HG03565 (cell line): Measurements from ENCODE around the gene PDLIM5.
"Not testable (repeated sequence)": the region's sequence is repeated elsewhere in the genome, so short reads cannot be mapped to it uniquely, and the experiment has no call there.

ENCODE experiments used
- ATAC-seq: cut with Tn5 transposase; IDR thresholded peaks from one replicate; pipeline ENCODE4 v1.9.1; 2021; ENCODE audit warnings: mild to moderate bottlenecking, moderate library complexity; ENCODE audit not compliant: unreplicated experiment

PDLIM5 gene

DNA sequence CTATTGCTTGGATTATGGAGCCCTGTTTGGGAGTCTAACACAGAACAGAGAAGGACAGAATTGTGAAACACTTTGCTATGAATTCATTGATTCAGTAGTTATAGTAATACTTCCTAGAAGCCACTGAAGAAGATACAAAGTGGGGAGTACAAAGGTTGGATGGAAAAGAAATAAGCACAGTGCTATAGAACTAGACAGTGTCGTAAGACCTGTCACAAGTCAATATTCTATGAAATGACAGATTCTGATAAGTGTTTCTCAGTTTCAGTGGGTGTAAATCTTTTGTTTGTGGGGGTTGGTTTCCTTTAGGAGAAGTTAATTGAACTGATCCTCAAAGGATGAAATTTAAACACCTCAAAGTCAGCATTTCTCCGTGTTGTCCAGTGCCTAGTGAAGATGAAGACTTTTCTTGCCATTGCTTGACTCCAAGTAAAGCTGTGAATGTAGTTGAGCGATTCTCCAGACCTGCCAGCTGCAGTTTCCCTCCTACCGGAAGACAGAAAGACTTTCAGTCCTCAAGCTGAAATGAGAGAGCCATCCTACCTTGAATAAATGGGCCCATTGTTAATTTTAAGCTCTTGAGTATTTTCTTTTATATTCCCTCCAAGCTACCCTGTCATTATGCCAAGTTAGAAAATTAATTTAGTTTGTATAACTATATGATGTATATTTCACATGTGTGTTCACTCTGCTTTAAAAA, 7.9 kb downstream of the PDLIM5 start:
- no peak for ATAC-seq

DNA sequence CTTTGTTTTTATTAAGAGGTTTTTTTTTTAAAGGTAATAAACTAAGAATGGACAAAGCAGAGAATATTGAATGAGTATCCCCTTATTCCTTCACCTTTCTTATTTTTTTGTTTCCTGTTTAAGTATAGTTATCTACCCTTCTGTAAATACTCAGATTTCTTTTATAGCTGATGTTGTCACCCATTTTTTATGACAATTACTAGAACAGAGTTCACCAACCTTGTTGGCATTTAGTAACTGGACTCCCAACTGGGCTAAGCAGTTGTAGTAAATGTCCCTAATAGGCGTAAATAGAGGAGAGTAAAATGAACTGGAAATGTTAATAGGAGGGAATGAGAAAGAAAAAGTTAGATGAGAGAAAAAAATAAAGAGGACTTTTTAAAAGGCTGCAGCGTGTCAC, 9.8 kb downstream of the PDLIM5 start:
- no peak for ATAC-seq

DNA sequence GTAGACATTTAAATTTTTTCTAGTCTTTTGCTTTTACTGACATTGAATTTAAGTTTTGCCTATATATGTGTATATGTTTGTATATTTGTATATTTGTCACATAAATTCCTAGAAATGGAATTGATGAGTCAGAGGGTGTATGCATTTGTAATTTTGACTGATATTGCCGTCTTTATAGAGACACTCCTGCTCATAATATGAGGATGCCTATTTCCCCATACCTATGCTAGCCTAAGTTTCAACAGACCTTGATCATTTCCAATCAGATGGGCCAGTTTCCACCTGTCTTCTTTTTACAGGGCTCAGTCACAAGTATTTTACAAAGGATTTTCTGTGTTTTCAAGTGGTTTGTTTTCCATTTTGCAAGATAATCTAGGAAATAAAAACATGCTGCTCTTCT, 10.8 kb downstream of the PDLIM5 start:
- no peak for ATAC-seq

DNA sequence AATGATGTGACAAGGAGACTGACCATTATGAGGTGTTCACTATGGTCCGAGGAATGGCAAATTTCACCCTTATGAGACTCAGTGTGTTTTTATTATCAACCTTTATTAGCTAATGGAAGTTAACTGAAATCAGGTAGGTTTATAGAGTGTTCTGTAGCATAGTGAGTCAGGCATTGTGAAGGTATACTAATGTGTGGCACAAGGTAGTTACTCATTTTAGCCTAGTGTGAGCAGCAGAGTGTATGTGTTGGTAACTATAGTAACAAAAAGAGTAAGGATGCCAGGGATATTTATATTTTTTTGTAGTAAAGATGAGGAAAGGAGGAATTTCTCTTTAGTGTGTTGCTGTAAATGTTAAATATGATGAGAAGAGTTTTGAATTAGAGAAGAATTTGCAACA, 12.0 kb downstream of the PDLIM5 start:
- ATAC-seq: no peak

DNA sequence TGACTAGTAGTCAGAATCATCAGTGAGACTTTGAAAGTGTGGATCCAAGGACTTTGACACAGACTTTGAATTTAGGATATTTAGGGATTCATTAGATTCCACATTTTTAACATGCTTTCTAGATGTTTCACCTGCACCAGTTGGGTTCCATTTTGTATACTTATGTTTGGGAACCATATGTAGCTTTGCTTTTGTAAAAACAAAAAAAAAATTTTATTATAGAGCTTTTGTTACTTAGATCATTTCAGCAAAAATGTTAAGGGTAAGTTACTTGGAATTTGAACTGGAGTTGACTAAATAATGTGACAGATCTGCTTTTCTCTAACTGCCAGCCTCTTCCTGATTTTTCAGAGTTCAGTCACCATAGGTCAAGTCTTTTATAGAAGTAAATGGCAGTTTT, 14.6 kb downstream of the PDLIM5 start:
- ATAC-seq: no peak

DNA sequence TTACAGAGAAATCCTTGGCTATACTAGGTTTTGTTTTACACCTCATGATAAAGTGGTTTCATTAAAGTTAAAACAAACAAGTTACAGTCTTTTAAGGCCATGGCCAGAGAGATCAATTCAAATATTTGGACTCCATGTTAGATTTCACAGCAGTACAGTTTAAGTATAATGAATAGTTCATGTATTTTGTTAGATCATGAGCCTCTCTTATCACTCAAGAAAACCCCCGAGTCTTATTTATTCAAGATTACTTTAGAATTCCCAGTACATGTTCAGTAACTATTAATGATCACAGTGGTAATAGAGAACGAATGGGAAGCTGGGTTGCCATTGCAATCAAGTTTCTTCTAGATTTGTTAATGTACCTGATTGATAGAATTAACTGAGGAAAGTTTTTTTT, 15.2 kb downstream of the PDLIM5 start:
- no peak for ATAC-seq

DNA sequence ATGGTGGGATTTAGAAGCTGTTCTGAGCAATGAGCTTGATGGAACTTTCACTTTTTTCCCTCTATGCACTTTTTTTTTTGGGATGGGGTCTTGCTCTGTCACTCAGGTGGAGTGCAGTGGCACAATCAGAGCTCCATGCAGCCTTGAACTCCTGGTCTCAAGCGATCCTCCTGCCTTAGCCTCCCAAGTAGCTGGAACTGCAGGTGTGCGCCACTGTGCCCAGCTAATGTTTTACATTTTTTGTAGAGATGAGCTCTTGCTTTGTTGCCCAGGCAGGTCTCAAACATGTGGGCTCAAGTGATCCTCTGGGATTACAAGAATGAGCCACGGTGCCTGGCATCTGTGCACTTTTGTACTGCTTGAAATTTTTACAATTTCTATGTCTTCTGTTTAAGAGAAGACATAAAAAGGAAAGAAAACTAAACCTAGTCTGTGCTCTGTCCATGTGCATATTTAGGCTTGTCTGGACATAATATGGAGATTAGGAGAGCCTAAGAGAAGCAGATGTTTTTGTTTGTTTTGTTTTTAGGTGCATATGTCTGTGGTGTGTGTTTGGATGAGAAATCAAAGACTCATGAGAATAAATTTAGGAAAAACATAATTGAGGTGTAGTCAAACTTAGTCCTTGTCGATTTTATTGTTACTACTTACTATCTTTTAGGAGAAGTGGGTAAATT, 16.5 kb downstream of the PDLIM5 start:
- no peak for ATAC-seq

DNA sequence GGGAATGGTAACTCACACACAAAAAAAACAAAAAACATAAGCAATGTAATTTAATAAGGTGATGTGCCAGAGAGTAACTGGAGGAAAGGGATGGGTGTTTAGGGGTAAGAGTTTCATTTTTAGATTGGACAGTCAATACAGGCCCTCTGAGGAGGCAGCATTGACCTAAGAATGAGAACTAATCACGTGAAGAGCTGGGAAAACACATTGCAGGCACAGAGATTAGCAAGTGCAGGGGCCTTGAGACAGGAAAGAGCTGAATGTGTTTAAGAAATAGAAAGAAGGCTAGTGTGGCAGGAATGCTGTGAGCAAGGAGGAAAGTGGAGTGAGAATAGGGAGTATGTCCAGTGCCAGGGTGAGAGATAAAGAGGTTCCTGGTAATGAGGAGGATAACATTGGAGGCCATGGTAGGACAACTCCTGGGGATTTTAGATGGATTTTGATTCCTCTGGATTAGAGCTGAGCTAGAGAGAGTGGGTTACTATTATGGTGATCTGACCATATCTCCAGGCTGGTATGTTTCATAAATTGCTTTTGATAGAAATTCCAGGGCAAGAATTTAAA, 17.6 kb downstream of the PDLIM5 start:
- no peak for ATAC-seq

DNA sequence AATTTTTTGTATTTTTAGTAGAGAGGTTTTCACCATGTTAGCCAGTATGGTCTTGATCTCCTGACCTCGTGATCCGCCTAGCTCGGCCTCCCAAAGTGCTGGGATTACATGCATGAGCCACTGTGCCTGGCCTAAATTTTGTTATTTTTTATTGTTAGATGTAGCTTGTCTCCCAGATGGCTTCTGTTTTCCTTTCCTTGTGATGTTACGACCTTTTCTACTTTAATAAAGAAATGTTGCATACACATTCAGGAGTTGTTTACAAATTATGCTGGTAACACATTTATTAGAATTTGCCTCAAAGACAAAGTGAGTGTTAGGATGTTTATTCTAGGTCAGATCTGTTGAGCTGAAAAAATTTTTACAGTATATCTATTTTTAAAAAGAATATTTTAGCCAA, 18.4 kb downstream of the PDLIM5 start:
- ATAC-seq: no peak

DNA sequence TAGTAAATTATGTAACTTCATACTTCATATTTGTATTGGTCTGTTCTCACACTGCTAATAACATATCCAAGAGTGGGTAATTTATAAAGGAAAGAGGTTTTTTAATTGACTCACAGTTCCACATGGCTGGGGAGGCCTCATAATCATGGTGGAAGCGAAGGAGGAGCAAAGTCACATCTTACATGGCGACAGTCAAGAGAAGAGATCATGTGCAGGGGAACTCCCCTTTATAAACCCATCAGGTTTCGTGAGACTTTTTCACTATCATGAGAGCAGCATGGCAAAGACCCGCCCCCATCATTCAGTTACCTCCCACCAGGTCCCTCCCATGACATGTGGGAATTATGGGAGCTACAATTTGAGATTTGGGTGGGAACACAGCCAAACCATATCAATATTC, 19.0 kb downstream of the PDLIM5 start:
- ATAC-seq: not testable (repeated sequence)

DNA sequence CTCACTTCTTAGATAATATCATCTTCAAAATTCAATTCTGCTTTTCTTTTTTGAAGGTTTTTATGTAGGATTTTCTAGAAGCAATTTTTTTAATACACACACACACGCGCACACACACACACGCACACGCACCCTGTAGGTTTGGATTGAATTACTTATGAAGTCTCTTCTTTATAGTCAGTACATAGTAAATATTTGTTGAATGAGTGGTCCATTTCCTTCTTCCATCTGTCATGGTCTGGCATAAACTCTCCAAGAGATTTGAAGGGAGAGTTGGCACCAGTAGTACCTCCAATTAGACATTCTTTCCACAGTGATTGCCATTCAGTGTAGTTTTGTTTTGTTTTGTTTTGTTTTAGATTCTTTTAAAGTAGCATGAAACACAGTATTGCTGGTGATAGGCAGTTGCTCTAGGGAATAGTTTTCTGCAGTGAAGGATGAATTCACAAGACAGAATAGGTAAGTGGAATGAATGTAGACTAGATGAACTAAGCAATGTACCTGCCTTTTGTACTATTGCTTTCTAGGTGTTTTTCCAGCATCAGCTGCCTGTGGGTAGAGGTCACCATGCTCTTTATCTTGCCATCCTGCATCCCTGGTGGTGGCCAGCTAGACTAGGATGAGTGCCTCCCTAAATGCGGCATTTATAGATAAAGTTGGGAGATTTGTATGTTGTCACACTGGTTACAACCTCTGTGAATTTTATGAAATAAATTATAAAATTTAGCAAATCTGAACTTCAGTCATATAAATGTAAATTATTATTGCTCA, 20.5 kb downstream of the PDLIM5 start:
- ATAC-seq: no peak

DNA sequence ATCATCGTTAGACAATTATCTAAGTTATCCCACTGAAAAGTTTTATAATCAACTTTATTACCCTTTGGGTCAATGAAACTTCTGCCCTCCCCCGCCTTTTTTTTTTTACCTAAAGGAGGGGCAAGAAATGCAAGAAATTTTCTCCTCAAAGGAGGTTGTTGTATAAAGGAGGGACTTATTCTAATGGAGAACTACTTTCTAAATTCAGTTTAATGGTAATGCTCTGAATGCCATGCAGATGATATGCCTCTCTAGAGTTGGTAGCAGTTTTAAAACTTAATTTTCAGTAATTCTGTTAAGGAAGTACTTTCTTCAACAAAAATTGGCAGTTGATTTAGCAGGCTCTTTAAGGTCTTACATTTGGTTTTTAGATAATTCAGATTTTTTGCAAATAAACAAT, 23.3 kb downstream of the PDLIM5 start:
- no peak for ATAC-seq

DNA sequence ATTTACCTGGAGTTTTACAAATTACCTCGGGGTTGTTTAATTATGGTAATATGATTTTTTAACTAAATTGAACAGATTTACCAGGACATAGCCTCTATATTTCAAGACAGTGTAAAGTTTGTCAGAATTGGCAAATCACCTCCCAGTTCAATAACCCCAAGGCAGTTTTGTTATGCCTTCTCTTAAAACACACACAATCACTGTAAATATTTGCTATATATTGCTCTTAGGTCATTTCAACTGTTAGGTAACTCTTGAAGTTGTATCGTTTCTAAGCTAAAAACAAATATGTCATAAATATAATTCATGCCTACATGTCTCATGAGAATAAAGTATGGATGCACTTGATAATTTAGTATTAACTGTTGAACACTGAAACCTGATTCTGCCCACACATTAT, 24.1 kb downstream of the PDLIM5 start:
- no peak for ATAC-seq

DNA sequence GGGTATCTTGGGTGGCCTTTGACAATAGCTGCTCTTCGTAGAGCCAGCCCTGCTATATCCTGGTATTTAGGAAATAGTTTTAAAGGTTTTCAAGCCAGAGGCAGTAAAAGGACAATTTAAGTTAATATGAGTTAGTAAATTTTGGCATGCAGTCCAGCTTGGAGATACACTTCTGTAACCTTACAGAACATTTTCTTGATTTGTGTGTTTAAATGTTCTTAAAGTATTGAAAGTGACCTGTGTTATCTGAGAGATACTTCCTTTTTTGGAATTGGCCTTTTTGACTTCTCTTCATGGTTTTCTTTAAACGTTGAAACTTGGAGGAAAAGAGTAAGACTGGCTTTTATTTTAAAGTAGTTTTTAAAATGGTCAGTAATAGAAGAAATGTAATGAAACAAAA, 25.5 kb downstream of the PDLIM5 start:
- no peak for ATAC-seq

DNA sequence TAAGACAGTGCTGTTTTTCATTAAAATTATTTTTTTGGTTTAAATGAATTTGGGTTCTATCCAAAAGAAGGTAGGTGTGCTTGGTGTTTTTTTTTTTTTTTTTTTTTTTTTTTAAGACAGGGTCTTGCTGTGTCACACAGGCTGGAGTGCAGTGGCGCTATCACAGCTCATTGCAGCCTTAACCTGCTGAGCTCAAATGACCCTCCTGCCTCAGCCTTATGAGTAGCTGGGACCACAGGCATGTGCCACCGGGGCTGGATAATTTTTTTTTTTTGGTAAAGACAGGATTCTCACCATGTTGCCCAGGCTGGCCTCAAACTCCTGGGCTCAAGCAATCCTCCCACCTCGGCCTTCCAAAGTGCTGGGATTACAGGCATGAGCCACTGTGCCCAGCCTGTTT, 27.1 kb downstream of the PDLIM5 start:
- ATAC-seq: not testable (repeated sequence)

DNA sequence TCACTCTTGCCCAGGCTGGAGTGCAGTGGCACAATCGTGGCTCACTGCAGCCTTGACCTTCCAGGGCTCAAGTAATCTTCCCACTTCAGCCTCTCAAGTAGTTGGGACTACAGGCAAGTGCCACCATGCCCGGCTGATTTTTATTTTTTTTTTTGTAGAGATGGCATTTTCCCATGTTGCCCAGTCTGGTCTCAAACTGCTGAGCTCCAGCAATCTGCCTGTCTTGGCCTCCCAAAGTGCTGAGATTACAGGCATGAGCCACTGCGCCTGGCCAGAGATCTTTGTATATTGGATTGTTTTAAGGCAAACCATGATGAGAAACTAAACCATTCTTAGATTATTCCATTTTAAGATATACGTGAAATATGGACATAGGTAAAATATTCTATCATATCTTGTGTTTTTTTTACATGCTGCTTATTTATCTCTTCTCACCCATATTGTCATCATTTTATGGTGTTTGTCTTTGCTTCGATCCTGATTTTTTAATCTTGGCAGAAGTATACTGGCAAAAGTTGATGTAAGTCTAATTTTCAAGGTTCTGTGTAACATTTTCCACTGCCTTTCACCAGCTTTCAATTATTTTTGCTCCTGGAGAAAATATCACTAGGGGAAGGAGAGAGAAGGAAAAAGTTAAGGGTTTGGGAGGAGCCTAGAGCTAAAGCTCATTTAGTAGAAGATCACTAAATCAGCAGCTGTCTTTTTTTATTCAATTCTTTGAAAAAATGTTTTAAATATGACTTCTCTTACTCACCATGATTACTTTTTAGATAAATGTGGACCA, 27.8 kb downstream of the PDLIM5 start:
- ATAC-seq: no peak

DNA sequence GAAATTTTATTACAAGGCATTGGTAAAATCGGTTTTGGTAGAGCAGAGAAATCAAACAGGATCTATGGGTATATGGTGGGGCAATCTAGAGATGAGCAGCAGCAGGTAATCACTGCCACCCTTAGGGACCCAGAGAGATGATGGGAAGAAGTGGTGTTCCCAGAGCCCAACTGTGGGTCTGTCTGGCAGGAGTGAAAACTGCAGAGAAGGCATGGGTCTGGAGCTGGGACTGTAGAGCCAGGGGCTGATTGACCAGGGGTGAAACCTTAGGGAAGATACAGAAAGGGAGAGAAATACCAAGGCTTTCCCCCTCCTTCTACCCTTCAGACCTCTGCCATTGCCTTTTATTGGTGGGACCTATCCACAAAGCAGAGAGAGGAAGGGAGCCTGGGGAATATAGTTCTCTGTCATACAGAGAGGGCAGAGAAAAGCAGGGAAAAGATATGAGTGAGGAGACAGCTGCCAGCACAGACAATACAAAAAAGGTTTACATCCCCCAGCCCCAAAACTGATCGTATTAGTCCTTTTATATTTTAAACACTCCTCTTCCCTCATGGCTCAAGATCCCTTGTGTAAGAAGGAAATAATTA, 28.7 kb downstream of the PDLIM5 start:
- ATAC-seq: no peak

DNA sequence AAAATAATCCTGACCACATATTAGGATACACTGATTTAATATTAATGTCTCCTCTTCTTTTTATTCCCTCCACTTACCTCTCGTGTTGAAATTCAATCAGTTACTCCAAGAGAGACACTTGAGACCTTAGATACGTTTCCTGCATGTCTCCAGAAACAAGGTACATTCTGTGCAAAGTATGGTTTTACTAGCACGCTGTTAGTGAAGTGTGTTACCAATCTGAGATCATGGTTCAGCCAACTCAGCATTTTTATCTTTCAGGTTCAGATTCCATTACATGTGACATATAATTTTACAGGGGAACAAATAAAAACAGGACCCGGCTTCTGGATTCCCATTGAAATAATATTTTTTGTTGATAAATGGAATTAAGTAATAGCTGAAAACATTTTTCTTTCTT, 32.2 kb downstream of the PDLIM5 start:
- no peak for ATAC-seq

DNA sequence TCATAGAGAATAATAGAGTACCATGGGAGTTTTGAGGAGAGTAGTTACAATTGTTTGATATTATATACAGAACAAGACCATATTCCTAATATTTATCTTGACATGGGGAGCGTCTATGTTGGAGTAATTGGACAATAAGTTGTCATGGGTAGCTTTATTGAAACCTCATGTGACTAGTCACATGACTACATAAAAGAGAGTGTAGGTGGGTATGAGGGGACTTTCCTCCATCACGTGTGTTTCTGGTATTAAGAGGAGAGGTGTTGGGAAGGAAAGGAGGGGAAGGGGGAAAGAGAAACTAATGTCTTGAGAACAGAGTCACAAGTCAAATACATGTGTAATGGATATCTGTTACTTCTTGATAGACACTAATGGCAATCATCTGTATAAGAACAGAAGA, 33.1 kb downstream of the PDLIM5 start:
- ATAC-seq: no peak

DNA sequence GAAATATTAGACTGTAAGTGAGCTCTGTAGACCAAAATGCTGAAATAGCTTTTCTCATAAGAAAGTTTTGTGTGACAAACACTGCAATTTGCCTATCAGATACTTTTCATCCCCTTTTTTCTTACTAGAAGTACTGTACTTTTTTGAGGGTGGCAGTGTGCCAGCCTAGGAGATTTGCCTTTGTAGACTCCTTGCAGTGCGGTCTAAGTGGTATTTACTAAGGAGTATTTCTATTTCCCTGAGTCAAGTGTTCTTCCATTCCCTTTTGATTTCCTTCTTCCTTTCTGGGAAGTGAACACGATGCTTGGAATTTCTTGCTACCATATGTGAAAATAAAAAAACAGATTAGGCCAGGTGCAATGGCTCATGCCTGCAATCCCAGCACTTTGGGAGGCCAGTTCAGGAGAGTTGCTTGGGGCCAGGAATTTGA, 34.6 kb downstream of the PDLIM5 start:
- no peak for ATAC-seq

DNA sequence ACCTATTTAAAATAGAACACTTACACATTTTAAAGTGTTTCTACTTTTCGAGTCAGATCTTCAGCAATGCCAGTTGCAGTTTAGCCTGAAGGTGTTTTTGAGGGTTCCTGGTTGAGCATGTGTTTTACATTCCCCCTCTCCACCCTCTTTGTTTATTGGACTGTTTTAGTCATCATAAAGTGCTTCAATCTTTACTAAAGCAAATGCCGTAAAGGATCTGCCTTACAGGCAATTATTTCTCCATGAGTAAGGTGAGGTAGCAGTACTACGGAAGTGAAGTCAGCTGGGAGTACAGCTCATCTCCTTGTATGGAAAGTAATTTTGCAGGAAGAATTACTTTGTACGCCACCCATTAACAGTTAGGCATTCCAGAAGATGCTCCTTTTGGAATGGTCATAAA, 36.9 kb downstream of the PDLIM5 start:
- no peak for ATAC-seq
